ENCODE measurements around the gene RNF180. TPM values are rescaled to one million over a fixed set of nuclear protein-coding genes. Genes with fewer than 3 reads are reported as not detected.

Gene RNF180, protein sequence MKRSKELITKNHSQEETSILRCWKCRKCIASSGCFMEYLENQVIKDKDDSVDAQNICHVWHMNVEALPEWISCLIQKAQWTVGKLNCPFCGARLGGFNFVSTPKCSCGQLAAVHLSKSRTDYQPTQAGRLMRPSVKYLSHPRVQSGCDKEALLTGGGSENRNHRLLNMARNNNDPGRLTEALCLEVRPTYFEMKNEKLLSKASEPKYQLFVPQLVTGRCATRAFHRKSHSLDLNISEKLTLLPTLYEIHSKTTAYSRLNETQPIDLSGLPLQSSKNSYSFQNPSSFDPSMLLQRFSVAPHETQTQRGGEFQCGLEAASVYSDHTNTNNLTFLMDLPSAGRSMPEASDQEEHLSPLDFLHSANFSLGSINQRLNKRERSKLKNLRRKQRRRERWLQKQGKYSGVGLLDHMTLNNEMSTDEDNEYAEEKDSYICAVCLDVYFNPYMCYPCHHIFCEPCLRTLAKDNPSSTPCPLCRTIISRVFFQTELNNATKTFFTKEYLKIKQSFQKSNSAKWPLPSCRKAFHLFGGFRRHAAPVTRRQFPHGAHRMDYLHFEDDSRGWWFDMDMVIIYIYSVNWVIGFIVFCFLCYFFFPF
- polyA plus RNA-seq = 1 to 10 TPM in 2 of 4 donors, under 1 TPM in 2; 0.27 to 3.6 (median 0.92) TPM
- long read RNA-seq, donor 1, full-length matches to known transcripts = 2 of 2 reads
- long read RNA-seq, donor 1, partial matches to known transcripts = 0 of 2 reads
- long read RNA-seq, donor 1, other reads (novel, unspliced or antisense) = 0 of 2 reads
- long read RNA-seq, donor 2 = 0 reads
- long read RNA-seq, donor 3, partial matches to known transcripts = 5 of 5 reads
- long read RNA-seq, donor 3, other reads (novel, unspliced or antisense) = 0 of 5 reads
- long read RNA-seq, donor 4 = 0 reads
- long read RNA-seq, donor 5 = 0 reads
- long read RNA-seq, donor 6, full-length matches to known transcripts = 1 of 1 reads
- long read RNA-seq, donor 6, partial matches to known transcripts = 0 of 1 reads
- long read RNA-seq, donor 6, other reads (novel, unspliced or antisense) = 0 of 1 reads
- long read RNA-seq, donor 7 = 0 reads
- long read RNA-seq, donor 8 = 0 reads
- long read RNA-seq, donor 9 = 0 reads
- long read RNA-seq, donor 10, full-length matches to known transcripts = 2 of 2 reads
- long read RNA-seq, donor 10, partial matches to known transcripts = 0 of 2 reads
- long read RNA-seq, donor 10, other reads (novel, unspliced or antisense) = 0 of 2 reads

DNA sequence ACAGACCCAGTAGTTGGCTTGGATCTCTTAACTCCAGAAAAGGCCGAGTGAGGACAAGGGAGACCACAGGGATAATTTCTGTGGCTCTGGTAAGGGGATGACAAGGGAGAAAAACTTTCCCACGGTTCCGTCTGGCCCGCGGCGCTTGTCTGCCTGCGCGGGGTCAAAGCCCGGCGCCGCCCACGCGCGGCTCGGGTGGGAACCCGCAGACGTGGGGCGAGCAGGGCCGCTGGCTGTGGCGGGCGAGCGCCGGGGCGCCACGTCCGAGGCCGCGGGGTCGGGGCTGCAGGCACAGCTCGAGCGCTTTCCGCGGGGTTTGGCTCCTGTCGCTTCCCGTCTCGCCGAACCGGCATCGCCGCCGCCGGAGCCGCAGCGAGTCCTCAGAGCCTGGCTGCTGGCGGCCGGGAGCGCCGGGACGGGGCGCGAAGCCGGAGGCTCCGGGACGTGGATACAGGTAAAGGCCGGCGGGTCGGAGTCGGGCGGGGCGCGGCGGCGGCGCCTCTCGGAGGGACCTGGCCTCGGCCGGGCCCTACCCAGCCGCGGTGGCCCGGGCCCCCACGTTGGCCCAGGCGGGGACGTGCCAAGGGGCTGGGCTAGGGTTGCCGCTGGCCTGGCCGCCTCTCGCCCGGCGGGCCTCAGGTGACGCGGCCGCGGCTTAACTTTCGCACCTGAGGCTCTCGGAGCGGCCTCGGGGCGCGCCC lies at the start of gene RNF180:
Gene RNF180, plus strand, starts transcription at position 344 of the 701 bp plus-strand sequence. CDS start 34,965 bp downstream, outside the sequence.
- H3K27me3 ChIP-seq (ENCODE audit: control insufficient read depth in 3 of 3, insufficient read depth in 3 of 3, low read length in 3 of 3) = peaks cover 0 to 11% (median 7%) of the 10 kb centered on the region in 3 donors
- H3K36me3 ChIP-seq (ENCODE audit: control insufficient read depth in 3 of 3, insufficient read depth in 2 of 3, low read depth in 1 of 3, low read length in 3 of 3) = no peaks in the 10 kb centered on the region
- DNase-seq (peak; percentile 30 to 83), FAIRE-seq (no peak)
- no peaks in the 10 kb centered on the region for H3K9me3 ChIP-seq (ENCODE audit: control insufficient read depth in 2 of 2, insufficient read depth in 1 of 2, low read depth in 1 of 2, low read length in 1 of 2)
- H3K4me1 ChIP-seq (ENCODE audit: control insufficient read depth in 3 of 3, insufficient read depth in 2 of 3, low read depth in 1 of 3, low read length in 2 of 3) = peaks cover 0 to 2% (median 0%) of the 10 kb centered on the region in 3 donors
- 1 to 3% (median 1%) methylated on average over 57 to 88 of the region's 88 CpGs for WGBS, 3 donors
- peak within 1 kb of the TSS in 1 of 3 donors; percentile 63 for H3K27ac ChIP-seq (ENCODE audit: low read depth in 1 of 3, low read length in 2 of 3)
- peak within 1 kb of the TSS; percentile 43 to 66 (median 62) for H3K4me3 ChIP-seq (ENCODE audit: low read depth in 1 of 3, low read length in 3 of 3)

DNA sequence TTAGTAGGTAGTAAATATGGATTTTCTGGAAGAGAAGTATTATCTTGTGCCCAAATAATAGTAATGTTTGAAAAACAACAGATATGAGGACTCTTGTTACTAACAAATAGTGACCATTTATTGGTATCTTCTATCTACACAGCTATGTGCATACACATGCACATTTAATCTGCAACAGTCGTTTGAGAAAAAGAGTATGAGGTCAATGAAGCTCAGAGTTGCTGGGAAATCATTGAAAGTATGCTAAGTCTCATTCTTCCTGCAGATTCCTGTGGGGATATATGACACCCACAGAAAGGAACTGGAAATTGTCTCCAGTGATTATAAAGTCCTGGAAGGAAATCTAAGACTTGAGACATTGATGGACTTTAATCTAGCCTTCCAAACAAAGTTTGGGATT lies 40.1 kb upstream of the RNF180 start:
- no peak for FAIRE-seq
- Histone ChIP-seq H3K4me3 (ENCODE audit: low read depth in 1 of 3, low read length in 3 of 3) (no peak overlapping the region), H3K36me3 (ENCODE audit: control insufficient read depth in 3 of 3, insufficient read depth in 2 of 3, low read depth in 1 of 3, low read length in 3 of 3) (no peaks in the 10 kb centered on the region), H3K27me3 (ENCODE audit: control insufficient read depth in 3 of 3, insufficient read depth in 3 of 3, low read length in 3 of 3) (no peaks in the 10 kb centered on the region), H3K4me1 (ENCODE audit: control insufficient read depth in 3 of 3, insufficient read depth in 2 of 3, low read depth in 1 of 3, low read length in 2 of 3) (no peaks in the 10 kb centered on the region), H3K9me3 (ENCODE audit: control insufficient read depth in 2 of 2, insufficient read depth in 1 of 2, low read depth in 1 of 2, low read length in 1 of 2) (no peaks in the 10 kb centered on the region), H3K27ac (ENCODE audit: low read depth in 1 of 3, low read length in 2 of 3) (no peak overlapping the region)
- 0 to 34% (median 18%) methylated on average over 1 of the region's 1 CpG for WGBS, 3 donors
- no peak for DNase-seq

DNA sequence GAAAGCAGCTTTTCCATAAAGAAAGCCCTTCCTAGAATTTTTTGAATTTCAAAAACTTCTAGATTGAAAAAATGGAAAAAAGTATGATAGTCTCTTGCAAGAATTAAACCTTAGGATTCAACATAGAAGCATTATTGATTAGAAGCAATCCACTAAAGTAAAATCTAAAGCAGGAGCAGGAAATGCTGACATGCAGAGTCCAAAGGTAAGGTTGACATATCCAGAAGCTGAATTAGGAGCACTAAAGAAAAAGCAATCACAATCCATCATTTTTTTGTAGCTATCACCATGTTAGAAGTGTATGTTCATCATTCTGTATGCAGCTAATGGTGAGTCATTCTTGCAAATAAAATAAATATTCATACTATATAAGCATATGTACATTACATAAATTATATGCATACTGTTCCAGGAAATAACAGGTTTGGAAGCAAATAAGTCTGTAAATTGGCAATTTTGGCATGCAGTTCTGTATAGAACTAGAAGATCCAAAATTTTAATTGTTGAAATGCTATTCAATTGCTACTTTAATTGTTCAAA lies 39.4 kb upstream of the RNF180 start:
- no peak overlapping the region for H3K4me3 ChIP-seq (ENCODE audit: low read depth in 1 of 3, low read length in 3 of 3)
- DNase-seq (no peak), FAIRE-seq (no peak)
- no peaks in the 10 kb centered on the region for H3K36me3 ChIP-seq (ENCODE audit: control insufficient read depth in 3 of 3, insufficient read depth in 2 of 3, low read depth in 1 of 3, low read length in 3 of 3)
- no peaks in the 10 kb centered on the region for H3K27me3 ChIP-seq (ENCODE audit: control insufficient read depth in 3 of 3, insufficient read depth in 3 of 3, low read length in 3 of 3)
- no peaks in the 10 kb centered on the region for H3K4me1 ChIP-seq (ENCODE audit: control insufficient read depth in 3 of 3, insufficient read depth in 2 of 3, low read depth in 1 of 3, low read length in 2 of 3)
- no peak overlapping the region for H3K27ac ChIP-seq (ENCODE audit: low read depth in 1 of 3, low read length in 2 of 3)
- H3K9me3 ChIP-seq (ENCODE audit: control insufficient read depth in 2 of 2, insufficient read depth in 1 of 2, low read depth in 1 of 2, low read length in 1 of 2) = no peaks in the 10 kb centered on the region

DNA sequence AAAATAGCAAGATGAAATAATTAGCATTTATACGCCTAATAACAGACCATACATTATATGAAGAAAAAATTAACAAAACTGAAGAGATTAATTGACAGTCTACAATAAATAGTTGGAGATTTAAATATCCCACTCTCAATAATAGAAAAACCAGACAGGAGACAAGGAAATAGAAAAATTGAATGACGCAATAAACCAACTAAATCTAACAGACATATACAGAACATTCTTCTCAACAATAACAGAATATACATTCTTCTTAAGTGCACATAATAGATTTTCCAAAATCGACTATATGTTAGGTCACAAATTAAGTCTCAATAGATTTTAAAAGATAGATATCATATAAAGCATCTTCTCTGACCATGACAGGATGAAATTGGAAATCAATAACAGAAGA lies 25.6 kb upstream of the RNF180 start:
- Histone ChIP-seq H3K9me3 (ENCODE audit: control insufficient read depth in 2 of 2, insufficient read depth in 1 of 2, low read depth in 1 of 2, low read length in 1 of 2) (no peaks in the 10 kb centered on the region), H3K27me3 (ENCODE audit: control insufficient read depth in 3 of 3, insufficient read depth in 3 of 3, low read length in 3 of 3) (no peaks in the 10 kb centered on the region), H3K4me1 (ENCODE audit: control insufficient read depth in 3 of 3, insufficient read depth in 2 of 3, low read depth in 1 of 3, low read length in 2 of 3) (no peaks in the 10 kb centered on the region), H3K36me3 (ENCODE audit: control insufficient read depth in 3 of 3, insufficient read depth in 2 of 3, low read depth in 1 of 3, low read length in 3 of 3) (no peaks in the 10 kb centered on the region), H3K4me3 (ENCODE audit: low read depth in 1 of 3, low read length in 3 of 3) (no peak overlapping the region), H3K27ac (ENCODE audit: low read depth in 1 of 3, low read length in 2 of 3) (no peak overlapping the region)
- FAIRE-seq = peak; percentile 72
- WGBS, 3 donors = 69 to 81% (median 70%) methylated on average over 3 of the region's 3 CpGs
- DNase-seq = no peak

DNA sequence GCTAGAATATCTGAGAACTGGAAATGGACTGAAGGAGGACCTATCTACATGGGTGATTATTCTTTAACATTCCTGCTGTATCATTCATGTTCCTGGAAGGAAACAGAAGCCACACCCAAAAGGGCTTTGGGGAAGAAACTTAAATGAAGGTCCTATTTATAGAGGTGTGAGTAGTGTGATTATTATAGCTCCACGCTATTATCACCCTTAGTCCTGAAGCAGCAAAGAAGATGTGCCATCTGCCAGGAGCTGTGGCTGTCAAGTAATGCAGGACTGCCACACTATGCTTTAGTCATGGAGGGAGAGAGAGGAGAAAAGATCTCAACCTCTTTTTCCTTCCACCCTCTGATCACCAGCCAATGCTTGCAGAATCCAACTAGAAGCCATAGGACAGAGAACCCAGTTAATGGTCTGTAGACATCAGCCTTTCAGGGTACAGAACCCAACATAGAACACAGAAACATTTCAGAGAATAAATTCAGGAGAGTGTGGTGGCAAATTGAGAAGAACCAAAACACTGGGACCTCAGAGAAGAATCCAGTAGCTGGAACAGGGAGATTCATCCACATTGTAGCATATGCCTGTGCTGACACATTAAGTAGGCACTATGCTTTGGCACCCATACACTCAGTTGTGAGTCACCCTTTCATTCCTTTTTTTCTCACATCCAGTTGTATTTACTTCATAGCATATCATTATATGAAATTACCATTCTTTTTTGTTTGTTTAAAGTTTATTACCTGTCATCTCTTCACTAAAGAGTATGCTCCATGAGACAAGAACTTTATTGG lies 21.0 kb upstream of the RNF180 start:
- no peak overlapping the region for H3K27ac ChIP-seq (ENCODE audit: low read depth in 1 of 3, low read length in 2 of 3)
- 39 to 55% (median 45%) methylated on average over 1 of the region's 1 CpG for WGBS, 3 donors
- DNase-seq = no peak
- H3K4me1 ChIP-seq (ENCODE audit: control insufficient read depth in 3 of 3, insufficient read depth in 2 of 3, low read depth in 1 of 3, low read length in 2 of 3) = peaks cover 0 to 8% (median 0%) of the 10 kb centered on the region in 3 donors
- no peak for FAIRE-seq
- no peaks in the 10 kb centered on the region for H3K27me3 ChIP-seq (ENCODE audit: control insufficient read depth in 3 of 3, insufficient read depth in 3 of 3, low read length in 3 of 3)
- no peak overlapping the region for H3K4me3 ChIP-seq (ENCODE audit: low read depth in 1 of 3, low read length in 3 of 3)
- no peaks in the 10 kb centered on the region for H3K36me3 ChIP-seq (ENCODE audit: control insufficient read depth in 3 of 3, insufficient read depth in 2 of 3, low read depth in 1 of 3, low read length in 3 of 3)
- no peaks in the 10 kb centered on the region for H3K9me3 ChIP-seq (ENCODE audit: control insufficient read depth in 2 of 2, insufficient read depth in 1 of 2, low read depth in 1 of 2, low read length in 1 of 2)

DNA sequence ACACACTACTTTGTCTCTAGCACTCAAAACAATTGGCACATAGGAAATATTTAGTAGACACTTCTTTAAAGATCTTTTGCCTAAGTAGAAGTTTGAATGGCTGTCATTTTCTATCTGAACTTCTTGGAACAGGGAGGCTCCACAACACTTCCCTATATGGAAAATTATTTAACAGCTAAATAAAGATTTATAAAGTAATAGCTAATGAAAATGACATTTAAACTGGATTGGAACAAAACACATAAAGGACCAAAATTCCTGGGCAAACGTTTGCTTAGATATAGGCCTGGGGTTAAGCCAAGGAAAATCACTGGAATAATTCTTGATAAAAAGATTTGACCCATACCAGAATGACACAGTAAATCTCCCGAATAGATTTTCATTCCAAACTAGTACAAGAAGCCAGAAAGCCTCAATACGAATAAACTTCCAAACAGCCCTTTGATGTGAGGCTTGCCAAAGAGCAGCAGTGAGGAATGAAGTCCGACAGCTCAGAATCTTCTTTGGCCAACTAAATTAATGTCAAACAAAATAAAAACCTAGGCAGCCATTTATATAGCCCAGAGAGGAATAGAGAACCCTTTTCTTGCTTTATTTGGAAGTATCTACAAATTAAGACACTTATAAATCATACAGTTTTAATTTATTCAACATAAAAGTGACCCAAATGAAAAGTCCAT lies 20.3 kb upstream of the RNF180 start:
- Histone ChIP-seq H3K4me3 (ENCODE audit: low read depth in 1 of 3, low read length in 3 of 3) (no peak overlapping the region), H3K27ac (ENCODE audit: low read depth in 1 of 3, low read length in 2 of 3) (no peak overlapping the region), H3K4me1 (ENCODE audit: control insufficient read depth in 3 of 3, insufficient read depth in 2 of 3, low read depth in 1 of 3, low read length in 2 of 3) (peaks cover 0 to 8% (median 0%) of the 10 kb centered on the region in 3 donors), H3K36me3 (ENCODE audit: control insufficient read depth in 3 of 3, insufficient read depth in 2 of 3, low read depth in 1 of 3, low read length in 3 of 3) (no peaks in the 10 kb centered on the region), H3K9me3 (ENCODE audit: control insufficient read depth in 2 of 2, insufficient read depth in 1 of 2, low read depth in 1 of 2, low read length in 1 of 2) (no peaks in the 10 kb centered on the region), H3K27me3 (ENCODE audit: control insufficient read depth in 3 of 3, insufficient read depth in 3 of 3, low read length in 3 of 3) (no peaks in the 10 kb centered on the region)
- DNase-seq (no peak), FAIRE-seq (no peak)
- 43 to 47% (median 43%) methylated on average over 4 of the region's 4 CpGs for WGBS, 3 donors

DNA sequence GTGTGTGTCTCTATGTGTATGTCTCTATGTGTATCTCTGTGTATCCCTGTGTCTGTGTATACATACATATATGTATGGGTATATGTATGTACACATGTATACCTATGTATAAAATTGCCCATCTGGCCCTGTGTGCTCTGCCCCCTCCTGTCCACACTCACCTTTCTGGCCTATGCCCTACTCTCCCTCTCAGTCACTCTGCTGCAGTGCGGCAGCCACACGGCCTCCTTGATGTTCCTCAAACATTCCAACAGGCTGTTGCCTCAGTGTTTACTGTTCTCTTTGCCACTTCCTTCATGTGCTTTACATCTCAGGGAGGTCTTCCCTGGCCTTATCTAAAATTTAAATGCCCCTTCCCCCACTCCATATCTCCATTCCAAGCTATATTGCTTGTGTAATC lies 18.3 kb upstream of the RNF180 start:
- WGBS, 3 donors = 53 to 79% (median 66%) methylated on average over 2 of the region's 2 CpGs
- H3K4me3 ChIP-seq (ENCODE audit: low read depth in 1 of 3, low read length in 3 of 3) = no peak overlapping the region
- H3K4me1 ChIP-seq (ENCODE audit: control insufficient read depth in 3 of 3, insufficient read depth in 2 of 3, low read depth in 1 of 3, low read length in 2 of 3) = peaks cover 0 to 8% (median 0%) of the 10 kb centered on the region in 3 donors
- H3K36me3 ChIP-seq (ENCODE audit: control insufficient read depth in 3 of 3, insufficient read depth in 2 of 3, low read depth in 1 of 3, low read length in 3 of 3) = no peaks in the 10 kb centered on the region
- DNase-seq = peak in 1 of 2 donors; percentile 16
- no peak overlapping the region for H3K27ac ChIP-seq (ENCODE audit: low read depth in 1 of 3, low read length in 2 of 3)
- FAIRE-seq = no peak
- no peaks in the 10 kb centered on the region for H3K27me3 ChIP-seq (ENCODE audit: control insufficient read depth in 3 of 3, insufficient read depth in 3 of 3, low read length in 3 of 3)
- H3K9me3 ChIP-seq (ENCODE audit: control insufficient read depth in 2 of 2, insufficient read depth in 1 of 2, low read depth in 1 of 2, low read length in 1 of 2) = no peaks in the 10 kb centered on the region
